GM12874 (cell line): ENCODE data around the gene JMJD8.

ENCODE experiments used
- TF ChIP-seq, protein P1 (sequence below): IDR thresholded peaks from 2 replicates; pipeline ENCODE4 v1.5.1; 2011; ENCODE audit warnings: low read depth, mild to moderate bottlenecking, control low read depth, low read length, moderate library complexity; ENCODE audit not compliant: insufficient read depth

JMJD8 gene

DNA sequence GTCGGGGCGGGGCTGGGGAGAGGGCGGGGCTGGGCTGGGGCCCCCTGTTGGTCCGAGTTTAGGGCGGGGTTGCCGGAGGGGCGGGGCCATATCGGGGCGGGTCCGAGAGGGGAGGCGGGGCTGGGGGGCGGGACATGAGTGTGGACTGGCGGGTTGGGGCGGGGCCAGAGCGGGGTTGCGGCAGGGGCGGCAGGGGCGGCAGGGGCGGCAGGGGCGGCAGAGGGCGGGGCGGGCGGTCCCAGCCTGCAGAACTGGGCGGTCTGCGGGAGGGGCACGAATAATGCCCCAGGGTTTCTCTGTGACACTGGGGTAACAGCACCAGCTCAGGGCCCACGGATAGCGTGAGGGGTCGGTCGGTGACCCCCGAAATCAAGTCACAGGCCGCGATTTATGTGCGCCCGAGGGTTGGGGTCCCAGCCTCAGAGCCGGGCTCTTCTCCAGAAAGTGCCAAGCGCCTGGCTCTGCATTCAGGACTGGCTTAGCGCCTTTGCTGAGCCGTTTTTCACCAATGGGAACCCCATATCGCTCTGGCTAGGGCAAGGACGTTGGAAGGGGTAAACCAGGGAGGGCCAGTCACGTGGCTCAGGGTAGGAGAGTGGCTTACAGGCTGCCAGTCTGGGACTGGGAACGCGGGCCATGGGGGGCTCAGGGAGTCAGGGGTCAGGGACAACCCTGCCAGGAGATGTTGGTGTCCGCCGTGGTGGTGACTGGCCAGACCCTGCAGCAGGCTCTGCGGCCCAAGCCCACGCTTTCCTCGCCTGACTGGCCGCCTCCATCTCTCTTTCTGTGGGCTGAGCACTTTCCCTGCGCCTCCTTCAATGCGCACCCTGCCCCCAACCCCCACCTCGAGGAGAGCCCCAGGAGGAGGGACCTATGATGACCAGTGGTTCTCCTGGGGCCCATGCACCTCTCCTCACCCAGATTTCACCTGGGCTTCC, 46.8 kb downstream of the JMJD8 start:
- TF ChIP-seq, protein P1, sequence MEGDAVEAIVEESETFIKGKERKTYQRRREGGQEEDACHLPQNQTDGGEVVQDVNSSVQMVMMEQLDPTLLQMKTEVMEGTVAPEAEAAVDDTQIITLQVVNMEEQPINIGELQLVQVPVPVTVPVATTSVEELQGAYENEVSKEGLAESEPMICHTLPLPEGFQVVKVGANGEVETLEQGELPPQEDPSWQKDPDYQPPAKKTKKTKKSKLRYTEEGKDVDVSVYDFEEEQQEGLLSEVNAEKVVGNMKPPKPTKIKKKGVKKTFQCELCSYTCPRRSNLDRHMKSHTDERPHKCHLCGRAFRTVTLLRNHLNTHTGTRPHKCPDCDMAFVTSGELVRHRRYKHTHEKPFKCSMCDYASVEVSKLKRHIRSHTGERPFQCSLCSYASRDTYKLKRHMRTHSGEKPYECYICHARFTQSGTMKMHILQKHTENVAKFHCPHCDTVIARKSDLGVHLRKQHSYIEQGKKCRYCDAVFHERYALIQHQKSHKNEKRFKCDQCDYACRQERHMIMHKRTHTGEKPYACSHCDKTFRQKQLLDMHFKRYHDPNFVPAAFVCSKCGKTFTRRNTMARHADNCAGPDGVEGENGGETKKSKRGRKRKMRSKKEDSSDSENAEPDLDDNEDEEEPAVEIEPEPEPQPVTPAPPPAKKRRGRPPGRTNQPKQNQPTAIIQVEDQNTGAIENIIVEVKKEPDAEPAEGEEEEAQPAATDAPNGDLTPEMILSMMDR, result no peak

DNA sequence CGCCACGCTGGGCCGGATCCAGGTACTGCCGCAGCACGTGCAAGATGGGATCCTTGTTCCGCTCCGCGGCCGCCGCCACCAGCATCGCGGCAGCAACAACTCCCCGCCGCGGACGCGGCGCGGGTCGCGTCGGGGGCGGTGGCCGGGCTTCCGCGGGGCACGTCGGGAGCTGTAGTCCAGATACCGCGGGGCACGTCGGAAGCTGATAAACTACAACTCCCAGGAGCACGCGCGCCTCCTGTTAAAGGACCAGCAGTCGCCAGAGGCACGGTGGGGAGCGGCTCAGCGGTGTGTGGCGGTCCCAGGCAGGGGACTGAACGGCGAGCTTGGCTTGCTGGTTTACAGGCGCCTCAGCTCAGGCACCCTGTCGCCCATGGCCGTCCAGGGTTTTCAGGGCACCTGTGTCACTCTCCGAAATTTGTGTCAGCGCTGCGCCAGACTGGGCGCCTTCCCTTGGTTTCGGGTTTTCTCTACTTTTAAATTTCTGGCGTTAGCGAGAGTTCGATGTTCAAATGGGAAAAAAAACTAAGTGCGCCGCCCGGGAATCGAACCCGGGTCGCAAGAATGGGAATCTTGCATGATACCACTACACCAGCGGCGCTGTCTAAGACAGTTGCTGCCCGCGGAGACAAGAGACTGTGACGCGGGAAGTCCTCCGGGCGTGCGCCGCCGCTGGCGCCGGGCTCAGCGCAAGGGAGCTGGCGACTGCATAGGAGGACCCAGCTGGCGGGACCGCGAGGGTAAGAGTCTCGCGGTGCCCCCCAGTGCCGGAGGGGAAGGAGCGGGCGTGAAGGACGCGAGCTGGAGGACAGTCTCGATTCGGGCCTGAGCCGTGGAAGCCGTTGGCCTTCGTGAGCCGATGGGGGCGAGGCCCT, 47.7 kb downstream of the JMJD8 start, which contains the start of gene METTL26:
Gene METTL26, minus strand, starts transcription at position 100 of the 875 bp plus-strand sequence. Its CDS starts 15 bp downstream, at position 85.
- TF ChIP-seq, protein P1, result 0 out of 2 replicates have a peak, but pooled peaks have one; percentile 5

DNA sequence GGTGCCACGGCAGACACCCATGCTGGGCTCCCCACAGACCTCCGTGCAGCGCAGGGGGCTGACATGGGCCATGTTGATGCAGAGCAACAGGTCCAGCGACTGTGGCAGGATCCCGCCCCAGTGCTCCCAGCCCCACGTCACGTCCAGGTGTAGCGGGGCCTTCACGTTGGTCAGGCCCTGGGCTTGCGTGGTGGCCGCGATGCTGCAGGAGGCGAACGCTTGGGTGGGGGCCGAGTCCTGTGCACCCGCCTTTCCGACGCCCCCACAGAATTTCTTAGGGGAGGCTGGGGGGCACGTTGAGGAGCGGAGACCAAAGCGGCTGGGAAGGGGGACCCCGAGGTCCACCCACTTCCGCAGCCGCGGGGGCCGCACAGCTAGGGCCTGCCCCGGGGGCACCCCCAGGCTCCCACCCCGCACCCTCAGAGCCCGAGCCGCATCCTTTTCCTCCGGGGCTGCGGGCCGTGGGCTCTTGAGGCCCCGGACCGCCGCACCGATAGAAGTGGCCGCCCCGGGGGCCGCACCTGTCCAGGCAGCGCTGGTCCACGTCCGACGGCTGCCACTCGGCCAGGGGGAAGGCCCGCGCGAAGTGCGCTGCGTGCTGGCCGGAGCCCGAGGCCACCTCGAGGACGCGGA, 48.4 kb downstream of the JMJD8 start:
- TF ChIP-seq, protein P1, result no peak

DNA sequence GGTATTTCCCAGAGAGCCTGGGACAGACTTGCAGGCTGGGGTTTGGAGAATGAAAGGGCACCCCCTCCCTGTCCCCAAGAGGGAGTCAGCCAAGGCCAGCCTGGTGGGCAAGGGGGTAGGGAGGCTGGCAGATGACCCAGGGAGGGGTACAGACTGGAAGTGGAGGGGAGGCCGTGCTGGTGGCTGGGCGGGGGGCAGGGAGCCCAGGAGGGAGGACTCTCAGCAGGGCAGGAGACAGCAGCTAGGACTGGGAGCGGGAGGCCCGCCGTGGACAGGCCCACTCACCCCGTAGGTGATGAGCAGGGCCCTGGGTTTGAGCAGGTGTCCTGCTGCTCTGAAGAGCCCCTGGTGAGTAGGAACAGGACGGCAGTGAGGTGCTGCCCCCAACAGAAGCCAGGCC, 49.1 kb downstream of the JMJD8 start:
- TF ChIP-seq, protein P1, result no peak

DNA sequence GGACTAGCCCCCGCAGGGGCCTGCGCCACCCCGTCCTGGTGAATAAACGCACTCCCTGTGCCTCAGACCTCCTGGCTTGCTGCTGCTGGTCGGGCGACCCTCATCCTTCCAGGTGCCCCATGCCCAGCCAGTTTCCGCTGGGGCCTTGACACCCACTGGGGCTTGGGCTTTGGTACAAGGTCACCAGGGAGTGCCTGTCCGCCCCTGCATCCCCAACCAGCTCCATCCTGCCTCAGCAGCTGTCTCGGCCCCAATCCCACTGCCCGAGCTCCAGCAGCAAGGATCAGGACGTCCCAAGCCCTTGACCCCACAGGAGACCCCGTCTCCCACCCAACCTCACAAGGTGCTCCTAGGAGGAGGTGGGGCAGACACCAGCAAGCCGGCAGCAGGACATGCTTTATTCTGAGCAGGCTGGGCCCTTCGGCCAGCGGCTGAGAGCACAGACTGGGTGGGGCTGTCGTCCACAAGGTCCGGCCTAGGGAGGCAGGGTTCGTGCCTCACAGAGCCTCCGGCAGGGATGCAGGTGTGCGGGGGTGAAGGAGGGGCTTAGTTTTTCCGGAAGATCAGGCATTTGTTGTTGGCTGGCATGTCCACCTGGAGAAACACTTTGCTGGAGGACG, 50.0 kb downstream of the JMJD8 start:
- TF ChIP-seq, protein P1, result no peak

DNA sequence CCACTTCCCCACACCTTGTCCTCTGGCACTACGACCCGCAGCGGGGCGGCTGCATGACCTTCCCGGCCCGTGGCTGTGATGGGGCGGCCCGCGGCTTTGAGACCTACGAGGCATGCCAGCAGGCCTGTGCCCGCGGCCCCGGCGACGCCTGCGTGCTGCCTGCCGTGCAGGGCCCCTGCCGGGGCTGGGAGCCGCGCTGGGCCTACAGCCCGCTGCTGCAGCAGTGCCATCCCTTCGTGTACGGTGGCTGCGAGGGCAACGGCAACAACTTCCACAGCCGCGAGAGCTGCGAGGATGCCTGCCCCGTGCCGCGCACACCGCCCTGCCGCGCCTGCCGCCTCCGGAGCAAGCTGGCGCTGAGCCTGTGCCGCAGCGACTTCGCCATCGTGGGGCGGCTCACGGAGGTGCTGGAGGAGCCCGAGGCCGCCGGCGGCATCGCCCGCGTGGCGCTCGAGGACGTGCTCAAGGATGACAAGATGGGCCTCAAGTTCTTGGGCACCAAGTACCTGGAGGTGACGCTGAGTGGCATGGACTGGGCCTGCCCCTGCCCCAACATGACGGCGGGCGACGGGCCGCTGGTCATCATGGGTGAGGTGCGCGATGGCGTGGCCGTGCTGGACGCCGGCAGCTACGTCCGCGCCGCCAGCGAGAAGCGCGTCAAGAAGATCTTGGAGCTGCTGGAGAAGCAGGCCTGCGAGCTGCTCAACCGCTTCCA, 50.6 kb downstream of the JMJD8 start:
- TF ChIP-seq, protein P1, result no peak
